Measurements from ENCODE around the gene NPM1. TPM values are rescaled to one million over a fixed set of nuclear protein-coding genes. Genes with fewer than 3 reads are reported as not detected.
A peak's percentile ranks its signal among the peaks of the same experiment; 100 is the strongest.
"Not testable (repeated sequence)": the region's sequence is repeated elsewhere in the genome, so short reads cannot be mapped to it uniquely, and the experiment has no call there.

NPM1 gene
- total RNA-seq, 1 donor from 2014 or later = 915 TPM

GRCh38 chr5:171413153-171413910 is 25.7 kb downstream of the NPM1 start:
- no peak for DNase-seq

GRCh38 chr5:171413993-171414392 is 26.3 kb downstream of the NPM1 start:
- DNase-seq = not testable (repeated sequence)

GRCh38 chr5:171415115-171415730 is 27.6 kb downstream of the NPM1 start:
- DNase-seq = peak; percentile 14

GRCh38 chr5:171416160-171417049 is 28.8 kb downstream of the NPM1 start:
- no peak for DNase-seq

- peak; percentile 73 for DNase-seq
Observed at GRCh38 chr5:171418316-171418981, 30.8 kb downstream of the NPM1 start.

GRCh38 chr5:171418982-171419687 is 31.5 kb downstream of the NPM1 start, which contains the start of gene FGF18:
FGF18 (plus strand) TSS chr5:171419647; CDS start chr5:171420200, 553 bp downstream.
- peak; percentile 47 for DNase-seq

- no peak for DNase-seq
Observed at GRCh38 chr5:171419688-171420430, 32.2 kb downstream of the NPM1 start.

GRCh38 chr5:171420431-171421241 is 33.0 kb downstream of the NPM1 start:
- DNase-seq = peak; percentile 88

- no peak for DNase-seq
Observed at GRCh38 chr5:171421331-171422262, 33.9 kb downstream of the NPM1 start.

GRCh38 chr5:171422495-171422894 is 34.8 kb downstream of the NPM1 start:
- no peak for DNase-seq

- DNase-seq = no peak
Observed at GRCh38 chr5:171422902-171423663, 35.4 kb downstream of the NPM1 start.

- DNase-seq = no peak
Observed at GRCh38 chr5:171424726-171425125, 37.1 kb downstream of the NPM1 start.

- DNase-seq = no peak
Observed at GRCh38 chr5:171425596-171426244, 38.1 kb downstream of the NPM1 start.

- DNase-seq = no peak
Observed at GRCh38 chr5:171426266-171426665, 38.6 kb downstream of the NPM1 start.

- no peak for DNase-seq
Observed at GRCh38 chr5:171426680-171427079, 39.0 kb downstream of the NPM1 start.

GRCh38 chr5:171427318-171428167 is 39.9 kb downstream of the NPM1 start:
- no peak for DNase-seq
